PC-9 (cell line): Measurements from ENCODE around the gene LY86.

Experiments used
- EZH2 ChIP-seq: fragments of 200-600 bp; sonication (generic); IDR thresholded peaks from 2 replicates; pipeline ENCODE4 v1.8.0; 2017; ENCODE audit warnings: antibody characterized with exemption, low read depth
- TF ChIP-seq, protein P1 (sequence below): fragments of 200-600 bp; sonication (generic); conservative IDR thresholded peaks from 2 replicates; pipeline ENCODE4 v1.6.1; 2017; ENCODE audit warnings: mixed run types, antibody characterized with exemption, mild to moderate bottlenecking, moderate library complexity

DNA sequence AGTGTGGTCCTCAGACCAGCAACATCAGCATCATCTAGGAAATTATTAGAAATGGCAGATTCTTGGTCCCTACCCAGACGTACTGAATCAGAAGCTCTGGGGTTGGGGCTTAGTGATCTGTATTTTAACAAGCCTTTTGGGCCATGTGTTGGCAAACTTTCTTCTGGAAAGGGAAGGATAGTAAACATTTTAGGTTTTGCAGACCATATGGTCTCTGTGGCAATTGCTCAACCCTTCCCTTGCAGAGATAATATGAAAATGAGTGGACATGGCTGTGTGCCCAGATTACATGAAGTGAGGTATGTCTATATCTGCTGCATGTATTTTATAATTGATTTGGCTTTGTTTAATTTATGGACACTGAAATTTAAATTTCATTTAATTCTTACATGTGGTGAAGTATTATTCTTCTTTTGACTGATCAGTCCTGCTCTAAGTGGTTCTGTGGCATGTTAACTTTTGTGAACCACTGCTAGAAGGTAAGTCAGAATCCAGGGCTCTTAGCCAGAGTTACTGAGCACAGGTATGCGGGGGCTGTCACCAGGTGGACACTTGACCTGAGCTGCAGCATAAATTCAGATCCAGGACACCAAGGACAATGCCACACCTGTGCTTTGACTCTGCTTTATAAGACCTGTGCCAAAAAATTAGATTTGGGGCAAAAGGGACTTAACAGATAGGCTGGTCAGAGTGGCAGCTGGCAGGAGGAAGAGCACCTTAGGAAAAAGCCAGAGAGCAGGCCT, 43.2 kb downstream of the LY86 start:
- TF ChIP-seq, protein P1, sequence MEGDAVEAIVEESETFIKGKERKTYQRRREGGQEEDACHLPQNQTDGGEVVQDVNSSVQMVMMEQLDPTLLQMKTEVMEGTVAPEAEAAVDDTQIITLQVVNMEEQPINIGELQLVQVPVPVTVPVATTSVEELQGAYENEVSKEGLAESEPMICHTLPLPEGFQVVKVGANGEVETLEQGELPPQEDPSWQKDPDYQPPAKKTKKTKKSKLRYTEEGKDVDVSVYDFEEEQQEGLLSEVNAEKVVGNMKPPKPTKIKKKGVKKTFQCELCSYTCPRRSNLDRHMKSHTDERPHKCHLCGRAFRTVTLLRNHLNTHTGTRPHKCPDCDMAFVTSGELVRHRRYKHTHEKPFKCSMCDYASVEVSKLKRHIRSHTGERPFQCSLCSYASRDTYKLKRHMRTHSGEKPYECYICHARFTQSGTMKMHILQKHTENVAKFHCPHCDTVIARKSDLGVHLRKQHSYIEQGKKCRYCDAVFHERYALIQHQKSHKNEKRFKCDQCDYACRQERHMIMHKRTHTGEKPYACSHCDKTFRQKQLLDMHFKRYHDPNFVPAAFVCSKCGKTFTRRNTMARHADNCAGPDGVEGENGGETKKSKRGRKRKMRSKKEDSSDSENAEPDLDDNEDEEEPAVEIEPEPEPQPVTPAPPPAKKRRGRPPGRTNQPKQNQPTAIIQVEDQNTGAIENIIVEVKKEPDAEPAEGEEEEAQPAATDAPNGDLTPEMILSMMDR = no peak
- no peak for TF ChIP-seq EZH2
